NT2/D1 (cell line): ENCODE data around the gene CCDC137.
"Not testable (repeated sequence)": the region's sequence is repeated elsewhere in the genome, so short reads cannot be mapped to it uniquely, and the experiment has no call there.

Experiments used
- DNase-seq: peaks from one replicate; pipeline ENCODE4 v3.0.0-alpha.2; 2011; ENCODE audit warnings: low read depth, low spot score
- H3K27me3 ChIP-seq: 2 replicates; pipeline ENCODE4 v1.6.0; 2011; ENCODE audit warnings: mild to moderate bottlenecking; ENCODE audit not compliant: insufficient read length, insufficient read depth
- H3K36me3 ChIP-seq: 2 replicates; pipeline ENCODE4 v1.6.1; 2011; ENCODE audit warnings: mild to moderate bottlenecking, low read length, mixed read lengths; ENCODE audit not compliant: insufficient read depth, insufficient read length
- H3K4me1 ChIP-seq: 2 replicates; pipeline ENCODE4 v1.5.1; 2011; ENCODE audit not compliant: insufficient read depth, insufficient read length
- H3K4me3 ChIP-seq: 2 replicates; pipeline ENCODE4 v1.5.1; 2011; ENCODE audit warnings: low read depth; ENCODE audit not compliant: insufficient read length
- H3K9ac ChIP-seq: 2 replicates; pipeline ENCODE4 v1.6.0; 2011; ENCODE audit warnings: low read depth; ENCODE audit not compliant: insufficient read length
- H3K9me3 ChIP-seq: 2 replicates; pipeline ENCODE4 v1.5.1; 2011; ENCODE audit warnings: mild to moderate bottlenecking, low read length; ENCODE audit not compliant: insufficient read depth
- SUZ12 ChIP-seq: IDR thresholded peaks from 2 replicates; pipeline ENCODE4 v1.6.1; 2011; ENCODE audit not compliant: insufficient read length, insufficient read depth; ENCODE audit errors: extremely low read depth
- YY1 ChIP-seq: IDR thresholded peaks from 2 replicates; pipeline ENCODE4 v1.6.1; 2011; ENCODE audit not compliant: insufficient read length, insufficient read depth
- ZNF274 ChIP-seq: IDR thresholded peaks from 2 replicates; pipeline ENCODE4 v1.6.1; 2011; ENCODE audit warnings: mild to moderate bottlenecking, low read depth, low read length

CCDC137 gene

DNA sequence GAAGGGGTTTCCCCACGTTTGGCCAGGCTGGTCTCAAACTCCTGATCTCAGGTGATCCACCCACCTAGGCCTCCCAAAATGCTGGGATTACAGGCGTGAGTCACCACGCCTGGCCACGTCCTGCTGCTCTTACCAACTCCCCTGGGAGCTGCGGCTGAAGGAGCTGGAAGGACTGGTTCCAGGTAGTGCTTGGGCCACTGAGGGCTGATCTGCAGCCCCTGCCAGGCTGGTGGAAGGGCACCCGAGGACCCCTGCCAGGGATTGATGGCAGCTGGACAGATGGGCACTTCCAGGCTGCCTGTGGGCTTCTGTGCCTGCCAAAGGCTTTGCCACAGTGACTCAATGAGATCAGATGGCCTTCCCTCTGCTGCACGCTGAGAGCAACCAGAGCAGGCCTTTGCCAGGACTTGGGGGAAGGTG, 2.5 kb upstream of the CCDC137 start:
- Histone ChIP-seq H3K27me3 (no peaks in the 10 kb centered on the region), H3K9me3 (no peaks in the 10 kb centered on the region), H3K36me3 (peaks cover 35% of the 10 kb centered on the region), H3K4me3 (no peak overlapping the region), H3K4me1 (peaks cover 20% of the 10 kb centered on the region), H3K9ac (peak overlapping the region; percentile 54)
- TF ChIP-seq SUZ12 (no peak), ZNF274 (no peak), YY1 (no peak)
- no peak for DNase-seq

DNA sequence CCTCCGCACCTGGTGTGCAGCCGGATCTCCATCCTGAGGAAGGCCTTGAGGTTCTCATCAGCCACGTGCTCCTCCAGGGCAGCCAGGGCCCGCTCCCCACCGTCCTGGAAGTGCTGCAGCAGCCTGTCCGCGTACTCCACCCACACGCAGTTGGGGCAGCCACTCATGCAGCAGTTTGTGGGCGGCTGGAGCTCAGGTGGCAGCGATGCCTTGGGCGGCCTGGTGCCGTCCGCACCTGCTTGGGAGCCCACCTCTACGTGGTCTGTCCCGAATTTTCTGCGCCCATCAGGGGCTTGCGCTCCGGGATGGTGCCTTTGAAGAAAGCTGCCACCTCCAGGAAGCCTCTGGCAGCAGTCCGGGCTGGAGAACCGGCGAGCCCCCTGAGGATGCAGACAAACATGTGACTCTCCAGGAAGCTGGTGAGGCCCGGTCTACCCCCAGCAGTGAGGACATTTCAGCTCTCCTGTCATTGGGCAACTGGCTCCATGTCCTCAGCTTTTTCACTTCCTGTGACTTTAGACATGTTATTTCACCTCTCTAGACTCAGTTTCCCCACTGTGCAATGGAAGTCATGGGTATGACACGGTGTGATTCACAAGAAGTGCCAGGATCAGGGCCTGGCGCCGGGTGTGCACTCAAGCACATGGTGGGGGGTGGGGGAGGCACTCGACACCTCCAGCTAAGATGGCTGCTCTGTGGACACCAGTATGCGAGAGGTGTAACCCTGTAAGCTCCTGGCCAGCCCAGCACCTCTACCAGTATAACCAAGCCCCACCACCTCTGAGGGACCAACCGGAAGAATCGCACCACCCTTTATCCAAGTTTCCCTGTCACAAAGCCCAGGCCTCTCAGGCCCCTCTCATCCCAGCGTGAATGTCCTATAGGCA, 1.1 kb upstream of the CCDC137 start:
- peak overlapping the region; percentile 100 for H3K9ac ChIP-seq
- H3K36me3 ChIP-seq = peaks cover 48% of the 10 kb centered on the region
- no peaks in the 10 kb centered on the region for H3K27me3 ChIP-seq
- H3K9me3 ChIP-seq = no peaks in the 10 kb centered on the region
- no peak for DNase-seq
- peak overlapping the region; percentile 93 for H3K4me3 ChIP-seq
- TF ChIP-seq YY1 (peak; percentile 34), SUZ12 (no peak), ZNF274 (no peak)
- peaks cover 25% of the 10 kb centered on the region for H3K4me1 ChIP-seq

DNA sequence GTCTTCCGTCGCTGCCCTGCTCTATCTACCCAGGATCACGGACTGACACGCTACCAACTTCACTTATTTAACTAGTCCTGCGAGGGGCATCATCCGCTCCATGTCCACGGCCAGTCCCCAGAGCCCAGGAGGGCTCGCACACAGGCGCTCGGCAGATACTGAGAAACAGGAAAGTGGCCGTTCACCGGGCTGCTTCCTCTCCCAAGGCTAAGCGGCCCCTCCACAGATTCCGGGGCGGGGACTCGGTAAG, 520 bp upstream of the CCDC137 start:
- Histone ChIP-seq H3K9ac (peak overlapping the region; percentile 100), H3K4me3 (peak overlapping the region; percentile 93), H3K36me3 (peaks cover 54% of the 10 kb centered on the region), H3K27me3 (no peaks in the 10 kb centered on the region), H3K9me3 (no peaks in the 10 kb centered on the region), H3K4me1 (peaks cover 25% of the 10 kb centered on the region)
- TF ChIP-seq ZNF274 = no peak
- no peak for TF ChIP-seq YY1
- TF ChIP-seq SUZ12 = no peak
- no peak for DNase-seq

DNA sequence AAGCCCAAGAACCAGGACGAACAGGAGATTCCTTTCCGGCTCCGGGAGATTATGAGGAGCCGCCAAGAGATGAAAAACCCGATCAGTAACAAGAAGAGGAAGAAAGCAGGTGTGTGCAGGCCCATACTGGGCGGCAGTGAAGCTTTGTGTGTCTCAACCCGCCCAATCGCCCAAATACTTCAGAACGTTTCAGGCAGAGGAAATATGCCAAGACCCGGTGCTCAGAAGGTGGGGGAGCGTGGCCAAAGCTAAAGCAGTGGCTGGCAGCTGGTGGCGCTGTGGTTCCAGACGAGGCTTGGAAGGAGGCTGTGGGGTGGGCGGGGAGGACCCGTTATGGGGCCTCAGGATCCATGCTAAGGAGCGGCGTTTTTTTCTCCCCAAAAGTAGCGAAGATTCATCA, 1.2 kb downstream of the CCDC137 start:
- H3K4me3 ChIP-seq = peak overlapping the region; percentile 24
- H3K4me1 ChIP-seq = peaks cover 28% of the 10 kb centered on the region
- DNase-seq = no peak
- no peaks in the 10 kb centered on the region for H3K9me3 ChIP-seq
- H3K36me3 ChIP-seq = peaks cover 71% of the 10 kb centered on the region
- no peaks in the 10 kb centered on the region for H3K27me3 ChIP-seq
- TF ChIP-seq YY1 = no peak
- no peak for TF ChIP-seq SUZ12
- no peak for TF ChIP-seq ZNF274
- H3K9ac ChIP-seq = peak overlapping the region; percentile 77

DNA sequence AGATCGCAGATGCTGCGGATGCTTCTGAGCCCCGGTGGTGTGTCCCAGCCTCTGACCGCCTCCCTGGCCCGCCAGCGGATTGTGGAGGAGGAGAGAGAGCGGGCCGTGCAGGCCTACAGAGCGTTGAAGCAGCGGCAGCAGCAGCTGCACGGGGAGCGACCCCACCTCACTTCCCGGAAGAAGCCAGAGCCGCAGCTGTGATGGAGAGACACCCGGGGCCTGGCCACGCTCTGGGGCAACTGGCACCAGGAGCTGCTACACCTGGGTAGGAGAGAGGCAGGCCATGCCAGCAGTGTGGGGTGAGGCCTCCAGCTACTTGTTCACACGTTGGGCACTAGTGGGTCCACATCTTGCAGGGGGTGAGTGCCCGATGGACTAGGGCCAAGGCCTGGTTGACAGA, 6.0 kb downstream of the CCDC137 start:
- peaks cover 84% of the 10 kb centered on the region for H3K36me3 ChIP-seq
- H3K9ac ChIP-seq = no peak overlapping the region
- no peaks in the 10 kb centered on the region for H3K27me3 ChIP-seq
- DNase-seq = no peak
- peaks cover 14% of the 10 kb centered on the region for H3K4me1 ChIP-seq
- no peak overlapping the region for H3K4me3 ChIP-seq
- TF ChIP-seq YY1 (no peak), ZNF274 (no peak), SUZ12 (no peak)
- no peaks in the 10 kb centered on the region for H3K9me3 ChIP-seq

DNA sequence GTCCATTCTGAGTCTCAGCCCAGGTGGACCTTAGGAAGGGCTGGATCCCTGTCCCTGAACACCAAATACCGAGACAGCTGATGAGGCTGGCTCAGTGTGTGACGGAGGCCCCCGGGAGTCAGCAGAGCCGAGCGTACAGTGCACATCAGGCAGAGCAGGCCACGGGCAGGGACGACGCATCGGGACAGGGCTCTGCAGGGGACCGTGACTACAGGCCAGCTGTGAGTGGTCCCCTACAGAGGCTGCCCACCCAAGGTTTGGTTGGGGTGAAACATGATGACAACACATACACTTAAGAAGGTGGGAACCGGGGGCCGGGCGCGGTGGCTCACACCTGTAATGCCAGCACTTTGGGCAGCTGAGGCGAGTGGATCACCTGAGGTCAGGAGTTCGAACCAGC, 6.4 kb downstream of the CCDC137 start:
- H3K9me3 ChIP-seq = no peaks in the 10 kb centered on the region
- DNase-seq = no peak
- H3K27me3 ChIP-seq = no peaks in the 10 kb centered on the region
- H3K4me1 ChIP-seq = peaks cover 13% of the 10 kb centered on the region
- no peak for TF ChIP-seq ZNF274
- TF ChIP-seq SUZ12 = no peak
- no peak for TF ChIP-seq YY1
- H3K36me3 ChIP-seq = peaks cover 80% of the 10 kb centered on the region
- H3K9ac ChIP-seq = no peak overlapping the region
- no peak overlapping the region for H3K4me3 ChIP-seq

- H3K9me3 ChIP-seq = no peaks in the 10 kb centered on the region
Observed at GRCh38 chr17:81673561-81674258, 7.2 kb downstream of the CCDC137 start.

GRCh38 chr17:81675515-81676221, 9.1 kb downstream of the CCDC137 start:
- not testable (repeated sequence) for DNase-seq, H3K4me1 ChIP-seq

More at GRCh38 chr17:81673561-81674258, 7.2 kb downstream of the CCDC137 start:
- no peak overlapping the region for H3K9ac ChIP-seq
- peaks cover 8% of the 10 kb centered on the region for H3K4me1 ChIP-seq
- H3K4me3 ChIP-seq = no peak overlapping the region
- TF ChIP-seq YY1 (no peak), SUZ12 (no peak), ZNF274 (no peak)
- DNase-seq = no peak
- H3K36me3 ChIP-seq = peaks cover 72% of the 10 kb centered on the region
- H3K27me3 ChIP-seq = no peaks in the 10 kb centered on the region

More at GRCh38 chr17:81675515-81676221, 9.1 kb downstream of the CCDC137 start:
- H3K9ac ChIP-seq, H3K9me3 ChIP-seq, H3K27me3 ChIP-seq, H3K4me3 ChIP-seq: not testable (repeated sequence)
- peaks cover 63% of the 10 kb centered on the region for H3K36me3 ChIP-seq
